Measurements from ENCODE around the gene DOK3.

DOK3 gene

DNA sequence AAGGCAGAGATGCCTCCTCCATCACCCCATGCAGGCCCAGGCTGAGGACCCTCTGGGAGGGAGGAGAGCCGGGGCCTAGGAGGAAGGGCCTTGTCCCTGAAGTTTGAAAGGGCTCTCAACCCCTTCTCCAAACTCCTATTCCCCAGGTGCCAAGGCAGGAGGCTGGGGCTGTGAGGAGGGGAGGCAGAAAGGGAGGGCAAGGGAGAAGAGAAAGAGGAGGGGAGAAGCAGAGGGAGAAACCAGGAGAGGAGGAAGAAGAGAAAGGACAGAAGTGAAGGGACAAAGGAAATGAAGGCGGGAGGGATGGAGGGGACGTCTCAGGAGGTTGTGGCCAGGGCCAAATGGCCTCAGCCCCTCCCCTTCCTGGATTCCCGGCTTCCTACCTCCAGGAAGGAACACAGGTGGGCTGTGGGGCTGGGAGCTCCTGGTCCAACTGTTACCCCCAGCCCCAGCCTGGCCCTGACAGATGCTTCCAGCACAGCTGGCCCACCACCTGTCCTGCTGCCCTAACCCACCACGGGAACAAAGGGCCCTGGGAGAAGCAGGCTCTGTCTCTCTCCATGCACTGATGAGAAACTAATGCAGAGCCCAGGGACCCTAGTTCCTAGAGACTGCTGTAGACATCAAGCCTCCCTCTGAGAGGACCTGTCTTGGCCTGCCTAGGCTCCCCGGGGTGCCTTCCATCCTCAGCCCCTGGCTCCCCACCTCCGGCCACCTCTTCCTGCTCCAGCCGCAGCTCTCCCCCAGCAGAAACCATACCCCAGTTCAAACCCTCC lies 39.7 kb downstream of the DOK3 start:
- Mint-ChIP-seq H3K9me3 (no peaks in the 10 kb centered on the region), H3K27me3 (peaks cover 5% of the 10 kb centered on the region), H3K27ac (peak overlapping the region; percentile 59), H3K4me1 (peaks cover 34% of the 10 kb centered on the region), H3K36me3 (ENCODE audit: low read depth) (peaks cover 27% of the 10 kb centered on the region), H3K4me3 (peak overlapping the region; percentile 36)
- no peak for DNase-seq
- ATAC-seq: no peak

DNA sequence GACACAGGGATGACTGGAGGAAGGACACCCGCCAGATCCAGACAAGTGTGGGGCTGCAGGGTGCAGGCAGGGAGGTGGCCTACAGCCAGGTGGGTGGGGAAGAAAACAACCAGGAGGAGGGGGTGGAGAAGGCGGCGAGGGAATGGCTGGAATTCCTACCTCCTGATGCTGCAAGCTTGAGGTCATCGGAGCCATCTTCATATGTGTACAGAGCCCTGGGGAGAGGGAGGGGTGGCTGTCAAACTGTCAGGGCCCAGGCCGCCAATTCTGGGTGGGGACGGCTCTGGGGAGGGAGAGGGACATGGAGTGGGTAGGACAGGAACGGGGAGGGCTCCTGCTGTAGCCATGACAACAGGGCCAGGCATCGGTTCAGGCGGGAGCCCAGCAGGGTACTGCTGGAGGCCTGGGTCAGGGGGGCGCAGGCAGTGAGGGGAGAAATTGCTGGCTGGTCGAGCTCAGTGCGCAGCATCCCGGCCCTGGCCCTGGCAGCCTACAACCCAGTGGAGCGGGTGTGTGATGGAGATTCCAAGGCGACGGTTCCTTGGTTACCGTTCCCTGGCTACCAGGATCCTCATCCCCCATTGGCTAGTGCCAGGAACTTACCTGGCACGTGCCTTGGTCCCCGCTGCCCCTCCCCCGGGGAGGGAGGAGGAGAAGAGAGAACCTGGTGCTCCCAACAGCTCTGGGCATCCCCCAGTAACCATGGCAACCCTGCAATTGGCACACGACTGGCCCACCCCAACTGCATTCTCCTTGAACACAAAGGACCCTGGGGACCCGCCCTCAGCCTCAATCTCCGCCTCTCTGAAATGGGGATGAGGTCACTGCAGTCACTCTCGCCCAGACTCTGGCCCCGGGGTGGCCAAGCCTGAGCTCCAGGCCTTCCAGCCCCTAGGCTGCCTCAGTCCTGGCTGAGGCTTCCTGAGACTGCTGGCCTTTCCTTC lies 40.7 kb downstream of the DOK3 start:
- Mint-ChIP-seq H3K36me3 (ENCODE audit: low read depth) (peaks cover 27% of the 10 kb centered on the region), H3K4me3 (no peak overlapping the region), H3K4me1 (peaks cover 24% of the 10 kb centered on the region), H3K27ac (no peak overlapping the region), H3K27me3 (peaks cover 2% of the 10 kb centered on the region), H3K9me3 (no peaks in the 10 kb centered on the region)
- DNase-seq (no peak), ATAC-seq (no peak)

DNA sequence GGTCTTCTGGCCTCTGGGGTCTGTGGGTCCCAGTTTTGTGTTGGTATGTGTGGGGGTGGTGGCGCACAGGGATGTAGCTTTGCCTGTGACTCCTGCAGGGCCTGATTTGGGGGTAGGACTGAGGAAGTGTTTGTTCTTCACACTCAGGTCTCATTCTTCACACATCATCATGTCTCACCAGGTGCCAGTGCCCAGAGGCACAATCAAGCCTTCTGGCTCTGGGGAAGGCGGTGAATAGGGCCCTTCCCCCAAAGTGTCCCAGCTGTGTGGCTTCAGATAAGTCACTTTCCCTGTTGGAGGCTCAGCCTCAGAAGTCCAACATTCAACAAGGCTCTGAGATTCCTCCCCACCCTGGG lies 41.3 kb downstream of the DOK3 start:
- no peak for ATAC-seq
- peaks cover 27% of the 10 kb centered on the region for H3K36me3 Mint-ChIP-seq (ENCODE audit: low read depth)
- DNase-seq: no peak
- no peaks in the 10 kb centered on the region for H3K27me3 Mint-ChIP-seq
- peaks cover 22% of the 10 kb centered on the region for H3K4me1 Mint-ChIP-seq
- no peak overlapping the region for H3K4me3 Mint-ChIP-seq
- H3K9me3 Mint-ChIP-seq: no peaks in the 10 kb centered on the region
- no peak overlapping the region for H3K27ac Mint-ChIP-seq

DNA sequence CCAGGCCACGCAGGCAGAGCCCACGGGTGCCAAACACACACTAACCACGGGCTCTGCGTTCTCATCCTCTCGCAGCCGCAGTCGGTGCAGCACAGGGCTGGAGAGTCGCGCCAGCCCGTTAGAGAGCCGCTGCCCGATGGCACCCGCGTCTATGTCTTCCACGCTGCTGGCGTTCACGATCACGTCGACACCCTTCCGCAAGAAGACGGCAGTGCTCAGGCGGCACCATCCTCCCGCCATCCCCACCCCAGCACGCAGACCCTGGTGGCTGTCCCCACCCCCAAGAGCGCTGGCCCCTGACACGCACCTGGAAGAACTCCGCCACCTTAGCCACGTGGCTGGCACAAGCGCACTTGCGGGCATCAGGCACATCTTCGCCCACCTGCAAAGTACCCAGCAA lies 42.2 kb downstream of the DOK3 start:
- no peak overlapping the region for H3K4me3 Mint-ChIP-seq
- H3K4me1 Mint-ChIP-seq: peaks cover 29% of the 10 kb centered on the region
- DNase-seq: no peak
- H3K9me3 Mint-ChIP-seq: no peaks in the 10 kb centered on the region
- no peaks in the 10 kb centered on the region for H3K27me3 Mint-ChIP-seq
- no peak overlapping the region for H3K27ac Mint-ChIP-seq
- peaks cover 29% of the 10 kb centered on the region for H3K36me3 Mint-ChIP-seq (ENCODE audit: low read depth)
- ATAC-seq: no peak

DNA sequence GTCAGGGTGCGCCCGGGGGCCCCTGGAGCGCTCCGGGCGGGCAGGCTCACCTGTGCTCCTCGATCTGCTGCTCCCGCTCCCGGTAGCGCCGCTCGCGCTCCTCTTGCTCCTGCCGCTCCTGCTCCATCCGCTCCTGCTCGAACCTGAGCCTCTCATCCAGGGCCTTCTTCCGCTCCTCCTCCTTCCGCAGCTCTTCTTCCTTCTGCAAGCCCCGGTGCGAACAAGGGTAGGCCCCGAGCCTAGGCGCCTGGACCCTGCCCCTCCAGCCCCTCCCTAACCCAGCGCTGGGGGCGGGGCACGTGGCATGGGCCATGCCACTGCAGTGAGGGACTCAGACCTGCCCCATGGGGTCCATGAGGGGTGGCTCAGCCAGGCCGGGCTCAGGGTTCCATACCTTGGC lies 42.8 kb downstream of the DOK3 start:
- no peaks in the 10 kb centered on the region for H3K27me3 Mint-ChIP-seq
- H3K4me1 Mint-ChIP-seq: peaks cover 30% of the 10 kb centered on the region
- no peak for ATAC-seq
- H3K27ac Mint-ChIP-seq: no peak overlapping the region
- no peak overlapping the region for H3K4me3 Mint-ChIP-seq
- peaks cover 29% of the 10 kb centered on the region for H3K36me3 Mint-ChIP-seq (ENCODE audit: low read depth)
- DNase-seq: no peak
- H3K9me3 Mint-ChIP-seq: no peaks in the 10 kb centered on the region

DNA sequence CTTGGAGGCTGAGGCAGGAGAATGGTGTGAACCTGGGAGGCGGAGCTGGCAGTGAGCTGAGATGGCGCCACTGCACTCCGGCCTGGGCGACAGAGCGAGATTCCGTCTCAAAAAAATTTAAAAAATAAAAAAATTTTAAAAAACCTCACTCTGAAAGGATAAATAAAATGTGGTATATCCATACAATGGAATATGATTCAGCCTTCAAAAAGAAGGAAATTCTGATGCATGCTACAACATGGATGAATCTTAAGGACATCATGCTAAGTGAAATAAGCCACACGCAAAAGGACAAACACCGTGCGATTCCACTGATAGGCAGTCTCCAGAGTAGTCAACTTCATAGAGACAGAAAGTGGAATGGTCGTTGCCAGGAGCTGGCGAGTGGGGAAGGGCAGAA lies 44.6 kb downstream of the DOK3 start:
- H3K4me3 Mint-ChIP-seq: no peak overlapping the region
- no peak for ATAC-seq

DNA sequence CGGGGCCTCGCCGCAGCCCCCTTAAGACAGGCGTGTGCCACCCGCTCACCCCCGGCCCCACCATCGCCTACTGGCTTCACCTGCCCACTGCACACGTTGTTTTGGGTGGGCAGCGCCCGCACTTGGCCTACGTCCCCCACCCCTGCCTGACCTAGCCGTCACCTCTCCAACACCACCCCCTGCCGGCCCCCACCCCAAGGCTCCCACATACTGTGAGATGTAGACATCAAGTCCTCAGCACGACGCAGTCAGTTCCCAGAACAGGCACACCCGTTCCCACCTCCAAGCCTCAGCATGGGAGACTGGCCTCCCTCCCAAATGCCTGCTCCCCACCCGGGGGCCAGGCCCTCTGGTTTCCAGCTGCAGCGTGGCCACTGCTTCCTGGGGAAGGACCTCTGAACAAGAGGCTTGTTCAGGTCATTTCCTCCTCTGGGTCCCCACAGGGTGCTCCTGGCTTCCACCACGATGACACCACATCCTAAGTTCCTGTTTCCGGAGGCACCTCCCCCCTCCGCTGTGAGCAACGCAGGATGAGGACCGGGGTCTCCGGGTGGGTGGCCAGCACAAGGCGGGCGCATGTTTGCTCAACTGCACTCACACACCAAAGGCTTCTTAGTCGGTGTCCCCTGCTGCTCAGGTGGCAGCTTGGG lies 47.5 kb downstream of the DOK3 start:
- Mint-ChIP-seq H3K4me3 (peak overlapping the region; percentile 38), H3K36me3 (ENCODE audit: low read depth) (peaks cover 22% of the 10 kb centered on the region), H3K9me3 (no peaks in the 10 kb centered on the region), H3K27me3 (no peaks in the 10 kb centered on the region), H3K4me1 (peaks cover 21% of the 10 kb centered on the region), H3K27ac (peak overlapping the region; percentile 74)
- DNase-seq (no peak), ATAC-seq (no peak)

More for the DNA sequence above, 44.6 kb downstream of the DOK3 start:
- DNase-seq: no peak
- Mint-ChIP-seq H3K27ac (no peak overlapping the region), H3K9me3 (no peaks in the 10 kb centered on the region), H3K4me1 (peaks cover 19% of the 10 kb centered on the region), H3K36me3 (ENCODE audit: low read depth) (peaks cover 27% of the 10 kb centered on the region), H3K27me3 (no peaks in the 10 kb centered on the region)

DNA sequence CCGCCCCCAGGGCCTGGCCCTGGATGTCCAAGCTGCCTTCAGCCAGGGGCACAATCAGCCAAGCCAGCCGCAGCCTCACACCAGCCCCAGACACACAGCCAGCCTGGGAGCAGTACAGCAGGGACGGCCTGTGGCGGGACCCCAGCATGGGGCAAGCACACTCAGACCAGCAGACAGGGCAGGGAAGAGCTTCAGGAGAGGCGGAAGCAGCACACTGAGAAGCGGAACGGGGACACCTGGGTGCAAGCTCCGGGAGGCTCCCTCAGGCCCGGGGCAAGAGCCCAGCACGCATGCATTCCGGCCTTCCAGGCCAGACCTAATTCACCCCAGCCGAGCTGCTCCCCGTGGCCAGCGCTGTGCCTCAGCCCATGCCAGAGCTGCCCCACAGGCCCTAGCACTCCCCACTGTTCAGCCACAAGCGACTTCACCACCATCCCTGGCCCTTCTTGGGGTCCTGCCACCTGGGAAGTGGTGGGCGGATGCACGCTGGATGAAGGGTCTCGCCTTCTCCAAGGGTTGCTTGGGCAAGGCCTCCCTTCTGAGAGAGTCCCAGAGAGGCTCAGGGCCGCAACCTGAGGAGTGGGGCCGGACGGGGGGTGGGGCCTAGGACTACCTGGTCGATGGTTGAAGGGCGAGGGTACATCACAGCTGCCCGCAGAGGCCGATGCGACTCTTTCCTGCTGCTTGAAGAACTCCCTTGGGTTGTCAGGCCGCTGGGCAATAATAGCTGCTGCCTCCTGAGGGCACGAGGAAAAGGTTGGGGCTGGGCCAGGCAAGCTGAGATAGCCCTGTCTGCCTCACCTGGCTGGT lies 49.6 kb downstream of the DOK3 start:
- ATAC-seq (no peak), DNase-seq (no peak)
- peaks cover 11% of the 10 kb centered on the region for H3K36me3 Mint-ChIP-seq (ENCODE audit: low read depth)
- H3K27me3 Mint-ChIP-seq: no peaks in the 10 kb centered on the region
- H3K9me3 Mint-ChIP-seq: no peaks in the 10 kb centered on the region
- no peak overlapping the region for H3K4me3 Mint-ChIP-seq
- no peak overlapping the region for H3K27ac Mint-ChIP-seq
- peaks cover 26% of the 10 kb centered on the region for H3K4me1 Mint-ChIP-seq

DNA sequence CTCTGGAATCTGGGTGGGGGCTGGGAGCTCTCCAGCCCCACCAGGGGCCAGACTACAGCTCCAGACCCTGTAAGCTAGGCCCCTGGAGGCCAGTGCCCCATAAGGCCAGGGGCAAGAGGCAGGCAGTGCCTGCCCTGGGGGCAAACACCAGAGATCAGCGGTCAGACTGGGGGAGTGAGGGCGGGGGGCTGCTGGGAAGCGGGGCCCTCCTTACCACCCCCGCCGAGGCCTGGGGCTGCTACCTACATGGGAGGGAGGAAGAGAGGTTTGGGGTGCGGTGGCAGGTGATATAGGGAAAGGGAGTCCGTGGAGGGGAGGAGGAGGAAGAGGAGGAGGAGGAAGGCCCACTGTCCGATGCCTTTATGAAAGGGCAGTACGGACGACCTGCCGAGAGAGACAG lies 50.3 kb downstream of the DOK3 start:
- H3K36me3 Mint-ChIP-seq (ENCODE audit: low read depth): peaks cover 11% of the 10 kb centered on the region
- no peak overlapping the region for H3K27ac Mint-ChIP-seq
- H3K4me3 Mint-ChIP-seq: no peak overlapping the region
- no peaks in the 10 kb centered on the region for H3K9me3 Mint-ChIP-seq
- no peak for ATAC-seq
- no peak for DNase-seq
- peaks cover 26% of the 10 kb centered on the region for H3K4me1 Mint-ChIP-seq
- H3K27me3 Mint-ChIP-seq: no peaks in the 10 kb centered on the region

DNA sequence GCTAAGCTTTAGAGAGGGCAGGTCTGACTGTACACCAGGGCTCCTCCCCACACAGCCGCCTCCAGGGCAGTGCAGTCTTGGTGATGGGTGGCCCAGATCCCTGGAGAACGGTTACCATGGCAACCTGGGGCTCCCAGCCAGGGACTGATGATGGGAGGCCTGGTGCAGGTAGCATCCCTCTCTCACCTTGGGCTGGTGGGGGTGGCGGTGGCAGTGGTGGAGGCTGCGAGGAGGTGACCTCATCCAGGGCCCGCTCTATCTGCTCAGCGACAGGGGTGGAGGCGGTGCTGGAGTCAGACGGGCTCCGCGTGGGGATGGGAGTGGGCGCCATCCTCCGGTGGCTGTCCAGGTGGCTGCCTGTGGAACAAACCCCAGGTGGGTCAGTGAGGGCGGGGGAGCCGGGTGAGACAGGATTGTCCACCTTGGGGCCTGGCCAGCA lies 50.7 kb downstream of the DOK3 start:
- no peak overlapping the region for H3K4me3 Mint-ChIP-seq
- H3K9me3 Mint-ChIP-seq: no peaks in the 10 kb centered on the region
- no peaks in the 10 kb centered on the region for H3K27me3 Mint-ChIP-seq
- no peak overlapping the region for H3K27ac Mint-ChIP-seq
- no peak for ATAC-seq
- DNase-seq: no peak
- H3K4me1 Mint-ChIP-seq: peaks cover 27% of the 10 kb centered on the region
- H3K36me3 Mint-ChIP-seq (ENCODE audit: low read depth): peaks cover 11% of the 10 kb centered on the region

DNA sequence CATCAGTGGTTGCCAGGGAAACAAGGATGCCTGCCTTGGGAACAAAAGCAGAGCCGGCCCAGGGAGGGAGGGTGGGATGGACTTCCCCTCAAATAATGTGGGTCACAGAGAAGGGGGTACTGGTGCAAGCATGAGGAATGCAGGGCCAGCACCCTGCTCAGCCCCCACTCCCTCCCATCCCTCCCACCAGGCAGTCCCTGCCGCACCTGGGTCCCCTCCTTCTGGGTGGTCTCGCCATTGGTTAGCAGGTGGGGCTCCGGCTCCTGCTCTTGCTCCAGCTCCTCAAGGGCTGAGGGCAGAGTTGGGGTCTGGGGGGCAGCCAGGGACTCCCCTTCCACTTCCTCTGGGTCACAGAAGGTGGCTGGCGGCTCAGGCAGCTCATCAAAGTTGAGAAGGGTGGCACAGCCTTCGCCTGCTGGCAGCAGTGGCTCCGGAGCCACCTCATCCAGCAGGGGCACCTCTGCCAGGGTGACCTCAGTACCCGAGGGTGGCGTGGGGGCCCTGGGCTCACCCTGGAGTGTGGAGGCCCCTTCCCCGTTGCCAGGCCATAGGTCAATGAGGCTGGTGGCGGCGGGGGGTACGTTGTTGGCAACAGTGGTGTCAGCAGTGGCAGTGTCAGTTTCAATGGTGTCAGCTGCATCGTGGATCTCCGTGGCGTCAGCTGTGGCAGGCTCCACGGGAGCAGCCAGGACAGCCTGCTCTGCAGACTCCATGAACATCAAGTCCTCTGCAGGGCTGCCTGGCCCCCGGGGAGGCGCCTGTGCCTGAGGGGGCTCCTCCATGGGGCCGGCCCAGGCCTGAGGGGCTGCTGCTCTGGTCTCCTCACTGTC lies 51.6 kb downstream of the DOK3 start:
- ATAC-seq: no peak
- Mint-ChIP-seq H3K27ac (no peak overlapping the region), H3K27me3 (no peaks in the 10 kb centered on the region), H3K9me3 (no peaks in the 10 kb centered on the region), H3K36me3 (ENCODE audit: low read depth) (peaks cover 11% of the 10 kb centered on the region), H3K4me3 (peak overlapping the region; percentile 36), H3K4me1 (peaks cover 32% of the 10 kb centered on the region)
- no peak for DNase-seq

DNA sequence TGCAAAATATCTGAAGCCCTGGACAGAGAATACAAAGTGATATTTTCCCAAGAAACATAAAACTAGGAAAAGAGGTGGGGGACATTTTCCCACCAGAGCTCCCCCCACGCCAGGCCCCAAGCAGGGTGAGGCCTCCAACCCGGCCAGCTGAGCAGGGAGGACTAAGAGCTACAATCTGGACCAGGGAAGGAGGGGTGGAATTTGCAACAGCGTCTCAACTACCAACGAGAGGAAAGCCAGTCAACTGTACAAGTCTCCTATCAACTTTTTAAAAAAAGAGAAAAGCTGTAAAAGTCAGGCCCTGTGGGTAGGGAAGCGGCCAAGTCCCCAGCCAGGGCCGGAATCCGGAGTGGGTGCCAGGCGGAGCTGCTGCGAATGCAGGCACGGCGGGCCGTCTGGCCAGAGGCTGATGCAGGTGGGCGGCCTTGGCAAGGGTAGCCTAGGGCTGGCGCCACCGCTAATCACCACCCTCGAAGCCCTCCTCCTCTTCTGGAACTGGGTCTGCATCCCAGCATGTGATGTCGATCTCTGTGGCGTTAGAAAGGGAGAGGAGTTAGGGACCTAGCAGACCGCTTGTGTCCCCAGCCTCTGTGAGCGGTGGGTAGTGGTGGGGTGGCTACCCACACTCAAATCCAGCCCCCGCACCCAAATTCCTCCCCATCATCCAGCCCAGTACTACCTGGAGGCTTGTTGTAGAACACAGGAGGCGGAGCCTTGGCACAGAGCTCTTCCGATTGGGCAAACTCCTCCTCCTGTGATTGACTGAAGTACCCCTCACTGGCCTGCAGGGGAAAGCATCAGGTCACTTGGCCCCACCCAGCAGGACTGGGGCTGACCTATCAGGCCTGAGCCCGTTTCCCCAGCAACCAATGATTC lies 52.4 kb downstream of the DOK3 start:
- ATAC-seq (peak; percentile 17), DNase-seq (peak; percentile 68)
- H3K4me1 Mint-ChIP-seq: peaks cover 29% of the 10 kb centered on the region
- peaks cover 9% of the 10 kb centered on the region for H3K36me3 Mint-ChIP-seq (ENCODE audit: low read depth)
- H3K27me3 Mint-ChIP-seq: no peaks in the 10 kb centered on the region
- no peaks in the 10 kb centered on the region for H3K9me3 Mint-ChIP-seq
- peak overlapping the region; percentile 36 for H3K4me3 Mint-ChIP-seq
- no peak overlapping the region for H3K27ac Mint-ChIP-seq

DNA sequence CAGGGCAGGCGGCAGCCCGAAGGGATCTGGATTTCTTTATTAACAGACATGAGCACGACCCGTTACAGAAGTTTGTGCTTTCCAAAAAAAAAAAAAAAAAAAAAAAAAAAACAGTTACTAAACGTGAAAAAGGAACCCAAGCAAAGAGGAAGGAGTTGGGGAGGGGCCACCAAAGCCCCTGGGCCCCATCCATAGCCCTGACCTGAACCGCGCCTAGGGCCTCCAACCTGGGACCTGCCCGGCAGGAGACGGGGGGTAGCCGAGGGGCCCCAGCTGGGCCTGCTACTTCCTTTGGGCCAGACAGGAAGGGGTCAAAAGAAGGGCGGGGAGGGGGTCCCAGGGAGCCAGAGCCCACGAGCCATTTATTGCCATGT lies 53.0 kb downstream of the DOK3 start:
- Mint-ChIP-seq H3K27ac (no peak overlapping the region), H3K27me3 (no peaks in the 10 kb centered on the region), H3K36me3 (ENCODE audit: low read depth) (peaks cover 9% of the 10 kb centered on the region), H3K4me1 (peaks cover 28% of the 10 kb centered on the region), H3K4me3 (peak overlapping the region; percentile 84), H3K9me3 (no peaks in the 10 kb centered on the region)
- ATAC-seq (no peak), DNase-seq (no peak)

Data from activated naive CD8-positive, alpha-beta T cell treated with anti-CD3 and anti-CD28 coated beads, Interleukin-2, amount 50 U/mL, for 24 hours (primary cell).